Limb (tissue), 2 donors: ENCODE measurements around the gene BDH2.

Experiments used
- DNase-seq, 2 donors: peaks; one replicate each; pipeline ENCODE4 v3.0.0-alpha.2; 2016; ENCODE audit errors: extremely low spot score in 2 of 2

Gene BDH2

DNA sequence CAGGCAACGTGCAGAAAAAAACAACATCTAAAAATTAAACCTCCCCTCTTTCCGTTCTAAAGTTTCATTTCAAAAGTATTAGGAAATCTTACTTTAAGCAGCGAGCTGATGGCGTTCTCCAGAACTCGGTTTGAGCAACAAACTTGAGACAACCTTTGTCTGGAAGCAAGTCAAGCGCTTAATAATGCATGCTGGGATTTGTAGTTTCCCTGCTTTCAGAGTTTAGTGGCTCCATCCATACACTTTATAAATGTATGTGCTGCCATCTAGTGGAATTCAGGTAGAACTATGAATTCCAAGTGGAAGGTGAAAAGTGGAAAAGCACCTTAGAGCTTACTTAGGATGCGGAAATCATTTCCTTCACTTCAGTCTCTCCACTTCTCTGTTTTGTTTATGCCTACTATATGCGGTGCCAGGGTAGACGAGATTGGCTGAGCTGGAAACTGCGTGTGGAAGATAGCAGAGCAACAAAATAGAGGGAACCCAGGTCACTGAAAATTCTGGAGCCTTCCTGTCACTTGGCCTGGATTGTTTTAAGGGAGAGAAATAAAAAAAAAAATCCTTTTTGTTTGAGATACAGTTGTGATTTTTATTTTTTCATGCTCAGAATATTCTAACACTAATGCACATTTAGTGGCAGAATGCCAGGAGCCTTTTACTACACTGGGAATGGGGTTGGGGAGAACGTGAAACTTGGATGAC, at the start of gene BDH2:
BDH2 (minus strand) TSS at position 144 of the 702 bp plus-strand sequence. CDS start 3,580 bp downstream, outside the sequence.
- DNase-seq, result peak; percentile 48 to 96

DNA sequence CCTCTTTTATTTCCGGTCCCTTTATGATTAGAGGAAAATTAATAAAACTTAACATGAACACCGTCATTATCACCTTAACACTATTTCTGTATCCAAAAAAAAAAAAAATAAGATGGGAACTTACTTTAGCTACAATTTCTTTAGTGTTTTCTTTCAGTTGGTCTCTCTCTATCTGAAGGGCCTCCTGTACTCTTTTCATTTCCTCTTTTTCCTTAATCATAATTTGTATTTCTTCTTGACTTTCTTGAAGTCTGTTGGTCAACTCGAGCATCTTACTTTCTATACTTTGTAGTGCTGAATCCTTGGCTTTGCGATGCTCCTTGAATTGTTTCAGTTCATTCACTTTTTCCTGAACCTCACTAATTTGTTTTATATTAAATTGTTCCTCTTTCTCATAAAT, 45.3 kb upstream of the BDH2 start:
- no peak for DNase-seq

DNA sequence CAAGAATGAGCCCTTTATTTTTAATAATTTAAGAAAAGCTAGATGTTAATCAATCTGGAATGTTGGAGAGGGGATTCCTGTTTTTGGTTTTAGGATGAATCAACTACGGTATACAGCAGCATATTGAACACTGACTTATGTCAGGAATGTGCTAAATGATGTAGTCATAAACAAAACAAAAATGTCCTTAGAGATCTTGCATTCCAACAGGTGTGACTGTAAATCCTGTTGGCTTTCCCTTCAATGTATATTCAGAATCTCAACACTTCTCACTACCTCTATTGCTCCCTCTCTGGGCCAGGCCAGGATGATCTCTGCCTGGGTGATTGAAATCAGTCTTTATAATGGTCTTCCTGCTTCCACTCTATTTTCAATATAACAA, 37.8 kb upstream of the BDH2 start:
- DNase-seq, result no peak

DNA sequence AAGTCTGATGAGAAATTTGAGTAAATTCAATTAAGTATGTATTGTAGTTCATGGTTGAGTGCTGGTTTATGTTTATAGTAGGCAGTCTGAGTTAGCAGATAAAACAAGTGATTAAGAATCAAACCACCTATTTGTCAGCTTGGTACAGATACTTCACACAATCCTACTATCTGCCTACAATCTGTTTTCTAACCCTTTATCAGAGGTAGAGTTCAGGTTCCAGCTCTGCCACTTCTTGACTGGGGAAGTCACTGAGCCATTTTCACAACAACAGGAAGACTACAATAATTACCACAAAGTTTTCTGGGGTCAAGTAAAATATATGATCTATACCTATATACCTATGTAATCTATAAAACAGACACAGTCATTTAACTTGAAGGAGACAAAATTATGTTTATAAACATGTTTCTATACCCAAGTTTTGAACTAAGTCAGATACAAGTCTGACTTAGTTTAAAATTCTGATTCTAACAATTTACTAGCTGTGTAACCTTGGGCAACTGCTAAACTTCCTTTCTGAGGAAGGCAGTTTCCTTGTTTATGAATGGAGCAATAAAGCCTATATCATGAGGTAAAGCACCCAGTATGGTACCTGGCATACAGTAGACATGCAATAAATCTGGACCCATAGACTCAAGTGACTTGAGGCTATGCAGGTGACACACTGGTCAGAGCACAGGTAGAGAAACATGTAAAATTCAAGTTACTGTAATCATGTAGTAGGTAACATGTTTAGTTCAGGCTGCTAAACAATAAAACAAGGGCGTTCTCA, 37.2 kb upstream of the BDH2 start:
- DNase-seq, result no peak

DNA sequence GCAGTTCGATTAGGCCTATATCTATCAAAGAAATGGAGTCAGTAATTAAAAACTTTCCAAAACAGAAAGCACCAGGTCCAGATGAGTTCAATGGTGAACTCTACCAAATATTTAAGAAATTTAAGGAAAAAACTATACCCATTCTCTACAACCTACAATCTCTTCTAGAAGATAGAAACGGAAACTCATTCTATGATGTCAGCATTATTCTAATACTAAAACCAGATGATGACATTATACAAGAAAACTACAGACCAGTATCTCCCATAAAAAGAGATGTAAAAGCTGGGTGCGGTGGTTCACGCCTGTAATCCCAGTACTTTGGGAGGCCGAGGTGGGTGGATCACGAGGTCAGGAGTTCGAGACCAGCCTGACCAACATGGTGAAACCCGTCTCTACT, 29.5 kb upstream of the BDH2 start:
- no peak for DNase-seq

DNA sequence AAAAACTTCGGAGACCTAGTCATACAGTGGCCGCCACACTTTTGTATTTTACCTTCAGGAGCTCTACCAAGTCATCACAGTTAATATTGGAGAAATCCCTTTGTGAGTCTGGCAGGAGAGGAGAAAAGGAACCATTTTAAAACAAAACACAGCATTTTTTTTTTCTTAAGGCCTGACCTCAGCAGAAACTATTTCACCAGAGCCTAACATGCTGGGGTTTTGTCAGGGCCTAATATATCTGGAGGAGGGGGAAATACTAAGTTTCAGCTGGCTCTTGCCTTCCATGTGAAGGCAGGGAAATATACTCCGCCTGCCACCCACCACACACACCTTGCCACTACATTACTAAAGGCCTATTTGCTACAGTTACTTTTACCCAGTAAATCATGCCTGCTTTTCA, 26.5 kb upstream of the BDH2 start:
- no peak for DNase-seq

DNA sequence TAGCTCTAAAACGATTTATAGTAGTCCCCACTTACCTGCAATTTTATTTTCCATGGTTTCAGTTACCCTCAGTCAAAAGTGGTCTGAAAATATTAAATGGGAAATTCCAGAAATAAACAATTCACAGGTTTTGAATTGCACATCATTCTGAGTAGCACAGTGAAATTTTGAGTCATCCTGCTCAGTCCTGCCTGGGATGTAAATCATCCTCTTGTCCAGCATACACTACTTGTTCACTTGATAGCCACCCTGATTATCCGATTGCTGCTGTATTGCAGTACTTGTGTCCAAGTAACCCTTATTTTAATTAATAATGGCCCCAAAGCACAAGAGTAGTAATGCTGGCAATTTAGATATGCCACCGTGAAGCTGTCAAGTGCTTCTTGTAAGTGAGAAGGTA, 23.5 kb upstream of the BDH2 start:
- DNase-seq, result no peak

DNA sequence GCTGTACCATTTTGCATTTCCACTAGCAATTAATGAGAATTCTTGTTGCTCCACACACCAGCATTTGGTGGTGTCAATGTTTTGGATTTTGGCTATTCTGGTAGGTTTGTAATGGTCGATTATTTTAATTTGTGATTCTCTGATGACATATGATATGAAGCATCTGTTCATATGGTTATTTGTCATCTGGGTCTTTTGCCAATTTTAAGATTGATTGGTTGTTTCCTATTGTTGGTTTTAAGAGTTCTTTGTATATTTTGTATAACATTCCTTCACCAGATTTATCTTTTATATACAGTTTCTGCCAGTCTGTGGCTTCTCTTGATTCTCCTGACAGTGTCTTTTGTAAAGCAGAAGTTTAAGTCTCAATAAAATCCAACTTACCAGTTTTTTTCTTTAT, 18.5 kb upstream of the BDH2 start:
- DNase-seq, result no peak

DNA sequence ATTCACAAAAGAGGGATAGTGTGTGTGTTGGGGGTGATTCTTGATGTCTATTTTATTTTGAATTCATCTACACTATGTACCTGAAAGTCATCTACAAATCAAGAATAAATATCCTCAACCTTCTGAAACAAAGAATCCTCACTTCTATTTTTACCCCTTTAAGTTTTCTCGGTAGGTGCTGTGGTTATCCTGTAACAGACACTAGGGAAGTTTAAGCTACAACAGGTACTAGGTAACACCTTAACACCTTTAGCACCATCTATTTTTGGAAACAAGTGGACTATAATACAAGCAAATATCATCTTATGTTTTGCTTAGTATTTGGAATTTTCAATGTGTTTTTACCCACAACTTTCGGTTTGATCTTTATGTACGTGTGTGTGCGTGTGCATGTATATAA, 12.0 kb upstream of the BDH2 start:
- DNase-seq, result no peak

DNA sequence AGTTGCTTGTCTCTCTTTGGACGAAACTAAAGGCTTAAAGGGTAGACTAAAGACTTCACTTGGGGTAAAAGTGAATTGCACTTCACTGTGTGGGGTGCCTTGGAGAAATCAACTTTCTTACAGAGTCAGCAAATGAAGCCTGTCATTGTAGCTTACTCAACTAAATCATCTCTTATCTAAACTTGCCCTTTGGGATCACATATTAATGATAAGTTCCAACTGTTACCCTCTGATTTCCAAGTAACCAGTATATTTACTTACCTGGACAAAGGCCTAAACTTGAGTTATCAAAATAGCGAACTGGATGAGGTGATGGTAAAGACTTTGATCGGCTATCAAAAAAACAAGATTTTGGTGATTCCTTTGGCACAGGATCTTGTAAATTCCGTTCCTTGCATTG, 8.9 kb upstream of the BDH2 start:
- DNase-seq, result no peak

DNA sequence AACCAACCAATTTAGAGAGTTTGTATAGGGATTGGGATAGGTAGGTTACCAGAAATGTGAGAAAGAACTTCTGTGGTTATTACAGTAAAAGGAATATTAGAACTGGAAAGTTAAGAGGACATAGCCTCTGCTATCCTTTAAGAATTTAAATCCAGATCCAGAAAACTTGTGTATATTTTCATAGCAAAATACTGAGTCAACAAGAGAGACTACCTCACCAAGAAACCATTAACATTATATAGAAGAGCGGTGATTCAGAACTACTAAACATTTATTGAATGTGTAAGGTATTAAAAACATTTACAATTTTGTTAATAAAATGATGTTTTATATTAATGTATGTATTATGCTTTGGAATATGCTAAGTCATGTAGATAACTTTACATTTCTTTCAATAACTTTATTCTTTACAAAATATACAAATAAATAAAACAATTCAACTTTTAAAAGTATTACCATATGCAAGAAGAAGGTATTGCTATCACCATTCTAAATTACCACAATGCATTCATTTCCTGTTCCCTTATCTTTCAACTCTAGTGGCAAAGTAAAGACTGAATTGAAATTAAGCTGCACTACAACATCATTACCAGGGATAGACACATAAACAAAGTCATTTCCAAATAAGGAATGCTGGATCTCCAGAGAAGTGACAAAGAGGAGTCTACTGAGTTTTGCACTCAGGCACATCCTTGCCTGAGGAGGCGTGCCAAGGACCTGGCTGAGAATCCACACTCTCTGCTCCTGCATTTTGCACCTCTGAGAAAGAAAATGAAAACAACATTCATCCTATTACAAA, 6.1 kb upstream of the BDH2 start:
- no peak for DNase-seq

DNA sequence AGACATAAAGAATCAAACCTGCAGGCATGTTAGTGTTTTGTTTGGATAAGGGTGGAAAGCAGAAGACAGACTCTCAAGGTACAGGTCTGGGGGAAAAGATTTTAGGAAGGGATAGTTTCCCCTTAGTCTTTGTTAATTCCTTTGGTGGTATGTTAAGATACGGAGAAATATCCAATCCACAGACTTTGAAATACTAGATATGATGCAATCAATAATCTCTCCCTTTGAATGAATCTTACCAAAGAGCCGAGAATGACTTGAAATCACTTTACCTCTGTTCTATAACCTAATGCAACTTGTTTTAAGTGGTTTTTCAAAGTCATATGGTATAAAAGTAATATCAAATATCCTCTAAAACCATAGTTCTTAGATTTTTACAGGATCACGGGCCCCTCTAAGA, 5.3 kb upstream of the BDH2 start:
- no peak for DNase-seq

DNA sequence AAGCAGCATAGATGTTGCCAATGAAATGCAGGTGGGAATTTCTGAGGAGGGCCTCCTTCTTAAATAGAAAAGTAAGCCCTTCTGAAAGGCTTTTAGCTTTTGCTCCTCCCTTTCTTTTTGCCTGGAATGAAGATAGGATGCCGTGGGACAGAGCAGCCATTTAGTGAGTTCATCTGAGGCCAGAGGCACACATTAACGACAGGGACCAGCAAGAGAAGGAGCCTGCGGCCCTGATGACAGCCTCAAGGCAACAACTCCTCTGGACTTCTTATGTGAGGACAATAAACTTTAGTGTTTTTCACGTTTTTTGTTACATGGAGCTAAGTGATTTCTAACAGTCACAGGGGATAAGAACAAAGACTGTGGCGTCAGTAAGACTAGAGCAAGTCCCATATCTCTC, 1.1 kb upstream of the BDH2 start:
- no peak for DNase-seq

DNA sequence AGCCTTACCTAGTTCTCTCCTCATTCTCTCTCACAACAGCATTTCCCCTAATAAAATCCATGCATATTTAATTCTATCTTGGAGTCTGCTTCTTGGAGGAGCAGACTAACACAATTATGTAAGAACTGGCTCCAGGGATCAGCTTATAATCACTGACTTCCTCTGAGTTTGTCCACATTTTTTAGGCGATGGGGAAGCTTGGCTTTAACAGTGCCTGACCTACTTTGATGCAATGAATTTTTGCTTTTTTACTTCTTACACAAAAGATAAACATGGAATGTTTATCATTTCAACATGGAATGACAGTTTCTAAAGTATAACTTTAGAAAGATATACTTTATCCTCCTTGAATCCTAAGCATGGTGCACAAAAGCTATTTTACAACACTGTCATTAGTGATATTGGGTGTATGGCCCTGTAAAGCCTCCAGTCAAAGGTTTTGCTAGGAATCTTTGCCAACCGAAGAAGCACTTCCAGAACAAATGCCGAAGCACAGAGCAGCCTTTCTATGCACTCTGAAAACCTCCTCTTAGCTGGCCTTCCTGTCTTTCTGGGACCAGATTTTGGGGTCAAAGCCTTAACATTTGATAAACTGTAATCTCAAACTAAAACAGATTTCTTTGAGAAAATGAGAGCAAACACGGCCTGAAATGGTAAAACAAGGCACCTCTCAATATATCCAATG, 736 bp downstream of the BDH2 start:
- peak in 1 of 2 donors; percentile 13 for DNase-seq

DNA sequence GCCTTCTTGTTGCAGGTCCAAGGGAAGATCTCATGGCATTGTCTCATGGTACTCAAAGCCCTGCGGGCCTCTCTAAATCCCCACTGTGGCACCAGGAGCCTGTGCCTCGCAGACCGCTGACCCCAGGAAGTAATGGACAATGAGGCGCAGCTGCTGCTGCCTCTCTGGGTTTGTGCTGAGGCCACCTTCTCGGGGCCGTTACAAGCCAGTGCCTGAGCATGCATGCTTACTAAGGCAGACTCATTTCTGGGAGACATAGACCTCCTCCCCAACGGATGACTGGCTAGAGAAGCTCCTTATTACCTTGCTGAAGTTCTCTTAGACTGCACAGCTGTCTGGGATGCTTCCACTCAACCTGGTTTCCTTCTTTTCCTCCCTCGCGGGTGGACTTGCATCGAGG, 1.3 kb downstream of the BDH2 start:
- DNase-seq, result no peak

DNA sequence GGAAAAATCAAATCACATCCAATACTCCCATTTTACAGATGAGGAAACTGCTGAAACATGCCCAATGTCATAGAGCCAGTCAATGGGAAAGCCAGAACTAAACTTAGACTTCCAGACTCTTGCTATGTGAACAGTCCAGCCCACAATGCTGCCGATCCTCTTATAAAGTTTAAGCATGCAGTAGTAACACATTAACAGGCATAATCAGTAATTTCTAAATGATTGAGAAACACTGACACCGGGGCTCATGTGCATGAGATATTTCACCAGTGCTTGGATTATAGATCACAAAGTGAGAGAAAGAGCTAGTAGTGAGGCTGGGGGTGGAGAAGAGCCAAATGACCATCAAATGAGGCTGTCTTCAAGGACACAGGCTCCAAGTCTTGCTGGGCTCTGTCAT, 2.5 kb downstream of the BDH2 start:
- DNase-seq, result no peak

DNA sequence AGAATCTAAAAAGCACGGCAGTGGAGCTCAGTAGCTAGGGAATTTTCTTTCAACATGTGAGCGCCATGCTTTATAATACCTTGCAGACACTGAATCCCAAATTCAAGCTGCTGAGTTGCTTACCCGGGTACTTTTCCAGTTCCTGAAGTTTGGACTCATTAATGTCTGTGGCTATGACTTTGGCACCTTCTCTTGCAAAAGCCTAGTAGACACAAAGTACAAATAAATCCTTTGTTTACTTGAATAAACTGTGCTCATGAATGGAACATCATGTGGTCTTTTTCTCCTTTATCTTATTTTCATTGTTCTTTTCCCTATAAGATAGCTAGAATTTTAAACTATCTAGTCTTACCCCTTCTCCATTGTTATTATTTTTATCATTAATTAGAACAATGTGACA, 4.6 kb downstream of the BDH2 start:
- no peak for DNase-seq

DNA sequence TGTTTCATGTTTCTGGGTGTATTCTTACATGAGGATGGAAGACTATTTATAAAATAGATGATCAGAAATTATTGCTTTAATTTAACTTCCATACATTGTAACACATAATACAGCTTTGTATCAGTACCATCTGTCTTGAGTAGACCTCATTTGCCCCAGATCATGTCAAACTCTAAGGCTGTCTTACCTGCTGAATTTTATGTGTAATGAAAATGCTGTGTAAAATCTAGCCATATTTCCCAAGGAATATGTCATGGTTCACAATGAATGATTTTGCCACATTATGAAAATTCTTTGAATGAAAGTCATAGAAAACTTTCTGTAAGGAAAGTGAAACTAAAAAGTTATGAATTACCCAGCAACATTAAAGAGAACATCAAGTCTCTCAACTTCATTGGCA, 7.4 kb downstream of the BDH2 start:
- DNase-seq, result no peak

DNA sequence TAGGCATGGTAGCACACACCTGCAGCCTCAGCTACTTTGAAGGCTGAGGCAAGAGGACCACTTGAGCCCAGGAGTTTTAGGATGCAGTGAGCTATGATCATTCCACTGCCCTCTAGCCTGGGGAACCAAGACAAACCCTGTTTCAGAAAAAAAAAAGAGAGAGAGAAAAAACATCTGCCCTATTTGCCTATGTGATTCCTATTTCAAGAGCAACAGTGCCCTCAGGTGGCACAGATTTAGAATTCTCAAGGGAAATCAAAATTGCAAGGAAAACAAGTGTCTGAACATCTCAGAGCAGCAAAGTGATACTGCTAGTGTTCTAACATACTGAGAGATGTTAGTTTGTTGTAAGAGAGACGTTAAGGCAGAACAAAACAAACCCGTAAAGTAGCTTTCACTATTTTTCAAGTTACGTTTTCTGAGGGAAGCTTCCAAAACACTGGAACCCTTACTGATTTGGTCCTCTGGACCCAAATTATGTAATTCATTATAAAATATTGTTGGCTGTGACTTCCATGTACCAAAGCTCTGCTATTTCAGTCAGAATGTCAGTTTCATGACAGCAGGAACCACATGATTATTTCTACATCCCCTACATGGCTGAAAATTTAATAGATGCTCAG, 7.9 kb downstream of the BDH2 start:
- DNase-seq, result no peak

DNA sequence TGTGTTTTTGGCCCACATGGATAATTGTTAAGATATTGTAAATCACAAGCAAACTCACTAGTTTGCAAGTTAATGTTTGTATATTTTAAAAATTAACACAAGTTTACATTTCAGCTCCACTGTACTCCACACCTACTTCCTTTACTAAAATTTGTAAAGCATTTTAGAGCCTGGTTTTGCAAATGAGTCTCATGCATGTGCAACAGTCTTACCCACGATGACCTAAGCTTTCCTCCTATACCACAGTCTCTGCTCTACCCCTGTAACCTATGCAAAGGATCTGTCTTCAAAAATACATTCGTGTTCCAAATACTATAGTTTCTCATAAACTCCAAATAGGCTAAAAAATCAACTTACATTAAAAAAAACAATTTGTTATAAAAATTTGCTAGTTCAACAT, 10.2 kb downstream of the BDH2 start:
- DNase-seq, result no peak

DNA sequence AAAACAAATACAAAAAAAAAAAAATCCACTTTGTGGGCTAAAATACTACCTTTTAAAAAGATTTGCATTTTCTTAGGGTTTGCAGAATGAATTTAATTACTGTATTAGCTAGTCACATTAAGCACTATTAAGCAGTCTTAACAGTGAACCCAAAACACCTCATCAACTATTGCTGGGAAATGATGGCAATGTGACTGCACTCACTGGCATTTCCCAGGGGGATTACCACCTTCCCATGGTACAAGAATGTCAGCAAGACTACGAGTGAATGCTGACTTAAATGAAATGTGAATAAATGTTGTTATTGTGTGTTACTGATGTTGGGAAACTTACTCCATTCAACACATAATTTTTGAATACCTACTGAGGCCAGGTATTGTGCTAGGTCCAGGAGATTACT, 13.1 kb downstream of the BDH2 start:
- no peak for DNase-seq
